Spinal cord (tissue), 10 donors: Measurements from ENCODE around the gene TUBB1. TPM values are rescaled to one million over a fixed set of nuclear protein-coding genes. Genes with fewer than 3 reads are reported as not detected.
"Not testable (repeated sequence)": the region's sequence is repeated elsewhere in the genome, so short reads cannot be mapped to it uniquely, and the experiment has no call there.

Source experiments
- DNase-seq, 6 donors: peaks; one replicate each; pipeline versions ENCODE4 v3.0.0 to v3.0.0-alpha.2; 2013 to 2015; ENCODE audit warnings: low spot score in 6 of 6, low read depth in 4 of 6
- H3K27ac ChIP-seq: one replicate; pipeline ENCODE4 v1.5.1; 2013; ENCODE audit warnings: low read depth, low read length, control low read depth
- H3K27me3 ChIP-seq: one replicate; pipeline ENCODE4 v1.6.1; 2013; ENCODE audit warnings: low read length; ENCODE audit not compliant: control insufficient read depth, insufficient read depth
- H3K36me3 ChIP-seq: one replicate; pipeline ENCODE4 v1.6.1; 2013; ENCODE audit warnings: low read length; ENCODE audit not compliant: control insufficient read depth, insufficient read depth
- H3K4me1 ChIP-seq: one replicate; pipeline ENCODE4 v1.6.1; 2013; ENCODE audit warnings: low read length; ENCODE audit not compliant: control insufficient read depth, insufficient read depth
- H3K4me3 ChIP-seq: one replicate; pipeline ENCODE4 v1.5.1; 2013; ENCODE audit warnings: low read depth, low read length, control low read depth
- H3K9me3 ChIP-seq: one replicate; pipeline ENCODE4 v1.6.1; 2013; ENCODE audit warnings: low read length; ENCODE audit not compliant: control insufficient read depth, insufficient read depth
- WGBS: methylation state at CpG from one replicate; pipeline ENCODE4 v1.1.5; 2013; ENCODE audit warnings: missing lambda C conversion rate; ENCODE audit not compliant: insufficient coverage; 5-methylcytosine and 5-hydroxymethylcytosine counted together
- polyA plus RNA-seq, 2 donors: library from polyadenylated mRNA; unstranded; fragments of 120-200 nt; gene quantifications; one replicate each; pipeline ENCODE4 v1.2.1, GENCODE V29; 2013; ENCODE audit not compliant: insufficient read length in 2 of 2
- total RNA-seq, 2 donors: library from RNA; depleted of rRNA in 1 of 2; stranded (reverse); fragments of 120-200 nt in 1 of 2; fragments of >200 nt in 1 of 2; gene quantifications; one replicate each; pipeline versions ENCODE4 v1.2.3 to v1.2.4, GENCODE V29; 2013 to 2014
- donor health status: healthy.

TUBB1 gene
- total and polyA plus RNA-seq, 4 donors, result 1.1 to 3.4 (median 1.1) TPM

- Histone ChIP-seq H3K27ac (no peak overlapping the region), H3K36me3 (peaks cover 8% of the 10 kb centered on the region), H3K9me3 (no peaks in the 10 kb centered on the region), H3K4me3 (no peak overlapping the region), H3K27me3 (peaks cover 2% of the 10 kb centered on the region), H3K4me1 (peaks cover 31% of the 10 kb centered on the region)
- WGBS, result 72% methylated on average over 5 of the region's 8 CpGs
- peak in 1 of 6 donors; percentile 41 for DNase-seq
Observed at GRCh38 chr20:59010321-59010994, 8.8 kb upstream of the TUBB1 start.

- H3K36me3 ChIP-seq, result peaks cover 13% of the 10 kb centered on the region
- H3K4me1 ChIP-seq, result peaks cover 24% of the 10 kb centered on the region
- H3K9me3 ChIP-seq, result no peaks in the 10 kb centered on the region
- peaks cover 2% of the 10 kb centered on the region for H3K27me3 ChIP-seq
- no peak overlapping the region for H3K27ac ChIP-seq
- no peak overlapping the region for H3K4me3 ChIP-seq
- WGBS, result 38% methylated on average over 9 of the region's 17 CpGs
- DNase-seq, result peak in 1 of 6 donors; percentile 29
Observed at GRCh38 chr20:59010995-59011873, 8.0 kb upstream of the TUBB1 start.

DNA sequence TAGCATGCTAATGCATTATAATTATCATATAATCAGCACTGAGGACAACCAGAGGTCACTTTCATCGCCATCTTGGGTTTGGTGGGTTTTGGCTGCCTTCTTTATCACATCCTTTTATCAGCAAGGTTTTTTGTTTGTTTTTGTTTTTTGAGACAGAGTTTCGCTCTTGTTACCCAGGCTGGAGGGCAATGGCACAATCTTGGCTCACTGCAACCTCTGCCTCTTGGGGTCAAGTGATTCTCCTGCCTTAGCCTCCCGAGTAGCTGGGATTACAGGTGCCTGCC is 7.4 kb upstream of the TUBB1 start:
- H3K4me3 ChIP-seq, DNase-seq, H3K27ac ChIP-seq, H3K9me3 ChIP-seq, H3K27me3 ChIP-seq: not testable (repeated sequence)
- peaks cover 19% of the 10 kb centered on the region for H3K4me1 ChIP-seq
- H3K36me3 ChIP-seq, result peaks cover 13% of the 10 kb centered on the region
- WGBS, result 96% methylated on average over 2 of the region's 3 CpGs

DNA sequence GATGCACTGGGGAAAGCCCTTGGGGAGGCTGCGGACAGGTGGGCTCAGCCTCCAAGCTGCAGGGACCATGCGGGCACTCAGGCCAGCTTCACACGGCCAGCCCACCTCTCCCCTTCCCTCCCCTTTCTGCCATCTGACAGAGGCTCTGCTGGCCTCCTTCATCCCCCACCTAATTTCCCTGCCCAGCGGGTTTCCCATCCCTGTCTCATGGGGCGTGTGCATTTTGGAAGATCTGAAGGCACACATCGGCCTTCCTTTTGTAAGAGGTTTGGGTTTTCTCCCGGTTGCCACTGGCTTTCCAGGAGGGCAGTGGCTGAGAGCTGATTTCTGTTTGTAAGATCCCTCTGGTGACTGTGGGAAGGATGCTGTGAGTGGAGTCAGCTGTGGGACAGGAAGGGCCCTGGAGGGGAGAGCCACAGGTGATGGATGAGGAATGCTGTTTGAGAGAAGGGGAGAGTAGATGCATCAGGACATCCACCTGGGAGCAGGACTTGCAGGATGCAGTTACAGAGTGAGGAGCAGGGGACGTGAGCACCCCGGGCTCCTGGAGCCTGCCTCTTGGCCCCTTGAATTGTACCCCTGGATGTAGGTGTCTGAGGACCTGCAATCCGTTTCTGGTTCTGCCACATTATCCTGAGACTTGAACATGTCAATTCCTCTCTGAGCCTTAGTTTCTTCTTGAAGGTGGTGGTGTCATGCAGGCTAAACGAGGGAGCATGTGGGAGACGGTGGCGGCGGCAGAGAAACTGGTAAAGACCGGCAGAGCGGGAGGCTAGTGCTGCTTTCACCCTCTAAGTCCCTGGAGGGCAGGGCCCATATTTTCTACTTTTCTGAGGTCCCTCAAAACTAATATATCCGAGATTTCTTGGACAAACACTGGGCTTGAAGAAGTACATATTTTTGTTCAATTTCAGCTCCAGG is 5.9 kb upstream of the TUBB1 start:
- Histone ChIP-seq H3K27ac (no peak overlapping the region), H3K4me3 (no peak overlapping the region), H3K4me1 (peaks cover 13% of the 10 kb centered on the region), H3K27me3 (no peaks in the 10 kb centered on the region), H3K9me3 (no peaks in the 10 kb centered on the region), H3K36me3 (peaks cover 13% of the 10 kb centered on the region)
- no peak for DNase-seq
- 76% methylated on average over 12 of the region's 17 CpGs for WGBS

GRCh38 chr20:59013959-59014608 is 5.1 kb upstream of the TUBB1 start:
- H3K9me3 ChIP-seq, result no peaks in the 10 kb centered on the region
- H3K36me3 ChIP-seq, result peaks cover 17% of the 10 kb centered on the region
- H3K27me3 ChIP-seq, result no peaks in the 10 kb centered on the region
- peaks cover 13% of the 10 kb centered on the region for H3K4me1 ChIP-seq
- WGBS, result 80% methylated on average over 12 of the region's 13 CpGs
- DNase-seq, result no peak
- no peak overlapping the region for H3K27ac ChIP-seq
- H3K4me3 ChIP-seq, result no peak overlapping the region

GRCh38 chr20:59014680-59015389 is 4.4 kb upstream of the TUBB1 start:
- peaks cover 19% of the 10 kb centered on the region for H3K36me3 ChIP-seq
- H3K4me3 ChIP-seq, result no peak overlapping the region
- DNase-seq, result no peak
- WGBS, result 93% methylated on average over 17 of the region's 17 CpGs
- H3K4me1 ChIP-seq, result peaks cover 13% of the 10 kb centered on the region
- no peaks in the 10 kb centered on the region for H3K9me3 ChIP-seq
- no peak overlapping the region for H3K27ac ChIP-seq
- H3K27me3 ChIP-seq, result no peaks in the 10 kb centered on the region

DNA sequence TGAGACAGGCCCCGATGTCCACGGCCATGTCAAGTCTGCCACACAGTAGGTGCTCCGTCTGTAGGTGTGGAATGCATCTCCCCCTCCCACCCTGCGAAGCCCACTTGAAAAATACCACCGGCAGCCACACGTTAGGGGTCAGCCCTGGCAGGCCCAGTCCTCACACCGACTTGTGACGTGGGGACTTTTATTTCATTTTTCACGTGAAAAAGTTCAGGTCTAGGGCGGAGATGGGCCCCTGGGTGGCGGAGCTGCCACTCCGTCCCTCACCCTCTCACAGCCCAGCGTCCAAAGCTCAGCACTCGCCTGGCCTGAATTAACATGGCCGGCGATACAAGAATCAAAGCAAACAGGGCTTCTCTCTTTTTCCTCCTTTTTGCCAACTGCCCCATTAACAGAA is 3.8 kb upstream of the TUBB1 start:
- DNase-seq, result no peak
- peaks cover 19% of the 10 kb centered on the region for H3K36me3 ChIP-seq
- H3K27me3 ChIP-seq, result no peaks in the 10 kb centered on the region
- peaks cover 10% of the 10 kb centered on the region for H3K4me1 ChIP-seq
- WGBS, result 84% methylated on average over 11 of the region's 16 CpGs
- H3K27ac ChIP-seq, result no peak overlapping the region
- H3K4me3 ChIP-seq, result no peak overlapping the region
- H3K9me3 ChIP-seq, result no peaks in the 10 kb centered on the region

GRCh38 chr20:59015812-59016711 is 3.2 kb upstream of the TUBB1 start:
- DNase-seq, result no peak
- WGBS, result 81% methylated on average over 15 of the region's 16 CpGs
- no peak overlapping the region for H3K27ac ChIP-seq

More at GRCh38 chr20:59015812-59016711, 3.2 kb upstream of the TUBB1 start:
- H3K36me3 ChIP-seq, result peaks cover 19% of the 10 kb centered on the region
- no peak overlapping the region for H3K4me3 ChIP-seq
- no peaks in the 10 kb centered on the region for H3K27me3 ChIP-seq
- peaks cover 4% of the 10 kb centered on the region for H3K4me1 ChIP-seq
- H3K9me3 ChIP-seq, result no peaks in the 10 kb centered on the region
